SK-N-DZ (cell line): ENCODE results near the gene SOX5.
A peak's percentile ranks its signal among the peaks of the same experiment; 100 is the strongest.
"Not testable (repeated sequence)": the region's sequence is repeated elsewhere in the genome, so short reads cannot be mapped to it uniquely, and the experiment has no call there.

Experiments
- DNase-seq: peaks from one replicate; pipeline ENCODE4 v3.0.0-alpha.2; 2015; ENCODE audit warnings: low spot score

The SOX5 gene

DNA sequence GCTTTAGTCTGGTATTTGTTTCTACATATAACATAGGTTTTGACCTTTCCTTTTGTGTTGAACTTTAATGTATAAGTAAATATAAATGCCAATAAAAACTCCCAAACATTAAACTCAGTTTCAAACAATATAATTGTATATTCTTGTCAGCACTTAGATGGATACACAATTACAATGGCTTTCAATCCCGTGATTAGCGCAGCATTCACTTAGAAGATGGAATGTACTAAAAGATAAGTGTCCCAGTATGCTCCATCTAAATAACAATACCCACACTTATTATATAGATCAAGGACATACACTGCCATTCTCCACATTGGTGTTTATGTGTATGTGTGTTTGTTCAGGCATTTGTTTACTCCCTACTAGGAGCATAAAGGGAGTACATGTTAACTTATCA is 193.1 kb downstream of the SOX5 start:
- DNase-seq = no peak

DNA sequence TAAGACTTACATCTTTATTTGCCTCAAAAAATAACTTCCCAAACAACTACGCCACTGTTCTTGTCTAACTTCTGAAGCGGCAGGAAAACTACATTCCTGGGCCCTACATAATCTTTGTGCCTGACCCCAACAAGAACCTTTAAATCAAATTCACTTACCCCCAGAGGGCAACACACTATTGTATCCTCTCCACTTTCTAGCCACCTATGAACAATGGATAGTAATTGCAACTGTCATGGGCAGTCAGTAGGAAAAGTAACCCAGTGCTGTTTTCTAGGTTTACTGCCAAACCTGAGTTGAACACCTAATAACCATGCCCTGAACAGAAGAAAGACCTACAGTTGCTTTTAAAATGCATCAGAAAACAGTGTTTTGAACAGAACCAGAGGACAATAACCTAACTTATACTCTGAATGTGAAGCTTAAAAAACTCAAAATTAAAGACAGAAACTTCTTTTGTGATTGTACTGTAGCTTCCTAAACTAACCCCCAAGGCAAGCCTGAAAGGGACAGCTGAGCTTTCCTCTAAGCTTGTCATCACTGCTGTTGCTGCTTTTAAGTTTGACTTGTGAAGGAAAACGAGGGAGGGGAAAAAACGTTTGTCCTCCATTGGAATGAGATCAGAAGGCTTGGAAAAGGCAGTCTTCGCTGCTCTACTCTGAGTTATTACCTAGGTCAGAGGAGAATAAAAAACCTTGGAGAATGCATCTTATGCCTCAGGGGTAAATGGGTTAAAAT is 195.7 kb downstream of the SOX5 start:
- no peak for DNase-seq

DNA sequence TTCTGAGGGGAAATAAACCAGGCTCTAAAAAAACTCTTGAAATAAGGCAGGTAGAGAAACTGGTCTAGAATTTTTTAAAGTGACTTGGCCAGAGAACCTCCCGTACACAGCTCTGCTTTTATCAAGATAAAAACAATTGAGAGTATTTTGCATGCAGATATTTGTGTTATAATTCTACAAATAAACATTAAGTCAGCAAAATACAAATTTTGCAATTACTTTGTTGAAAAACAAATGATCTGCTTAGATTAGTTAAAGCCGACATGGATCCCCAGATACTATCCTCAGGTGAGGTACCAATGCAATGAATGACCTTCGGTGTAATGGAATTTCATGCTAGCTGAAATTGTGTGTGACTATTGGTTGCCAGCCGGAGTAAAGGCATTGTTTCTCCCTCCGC is 197.2 kb downstream of the SOX5 start:
- DNase-seq = no peak

DNA sequence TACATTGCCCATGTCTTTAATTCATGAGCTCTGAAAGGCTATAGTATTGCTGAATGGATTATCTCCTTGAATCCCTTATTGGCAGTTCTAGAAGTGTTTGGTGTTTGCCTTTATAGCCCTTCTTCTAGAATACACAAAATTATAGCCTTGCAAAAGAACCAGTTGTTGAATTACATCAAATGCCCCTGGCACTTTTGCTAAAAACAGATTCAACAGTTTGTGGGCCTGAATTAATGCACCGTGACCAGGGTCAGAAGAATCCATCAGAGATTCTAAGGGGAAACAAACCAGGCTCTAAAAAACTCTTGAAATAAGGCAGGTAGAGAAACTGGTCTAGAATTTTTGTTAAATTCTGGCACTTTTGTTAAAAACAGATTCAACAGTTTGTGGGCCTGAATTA is 197.8 kb downstream of the SOX5 start:
- DNase-seq = no peak

DNA sequence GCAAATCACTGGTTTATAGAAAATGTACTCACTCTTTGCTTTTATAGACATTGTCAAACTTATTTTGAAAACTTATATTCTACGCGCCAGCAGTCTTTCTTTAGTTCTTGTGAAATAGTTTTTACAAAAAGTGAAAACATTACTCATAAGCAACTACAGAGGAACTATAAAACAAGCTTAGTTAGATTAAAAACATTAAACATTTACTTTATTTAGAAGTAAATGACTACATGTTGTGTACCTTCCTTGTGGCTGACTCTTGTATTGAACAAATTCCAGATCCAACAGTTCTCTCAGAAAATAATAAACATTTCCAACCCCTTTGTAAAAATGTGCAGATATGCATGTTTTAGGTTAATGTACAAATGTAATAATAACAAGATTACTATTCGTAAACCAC is 198.5 kb downstream of the SOX5 start:
- no peak for DNase-seq

DNA sequence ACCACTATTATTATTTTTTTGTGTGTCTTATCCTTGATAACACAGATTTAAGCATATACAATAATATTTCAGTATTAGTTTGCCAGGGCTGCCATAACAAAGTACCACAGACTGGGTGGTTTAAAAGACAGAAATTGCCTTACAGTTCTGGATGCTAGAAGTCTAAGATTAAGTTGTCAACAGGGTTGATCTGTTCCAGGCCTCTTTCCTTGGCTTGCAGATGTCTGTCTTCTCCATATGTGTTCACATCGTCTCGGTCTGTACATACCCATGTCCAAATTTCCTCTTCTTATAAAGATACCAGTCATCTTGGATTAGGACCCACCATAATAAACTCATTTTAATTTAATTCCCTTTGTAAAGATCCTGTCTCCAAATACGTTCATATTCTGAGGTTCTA is 204.8 kb downstream of the SOX5 start:
- DNase-seq = peak; percentile 38

DNA sequence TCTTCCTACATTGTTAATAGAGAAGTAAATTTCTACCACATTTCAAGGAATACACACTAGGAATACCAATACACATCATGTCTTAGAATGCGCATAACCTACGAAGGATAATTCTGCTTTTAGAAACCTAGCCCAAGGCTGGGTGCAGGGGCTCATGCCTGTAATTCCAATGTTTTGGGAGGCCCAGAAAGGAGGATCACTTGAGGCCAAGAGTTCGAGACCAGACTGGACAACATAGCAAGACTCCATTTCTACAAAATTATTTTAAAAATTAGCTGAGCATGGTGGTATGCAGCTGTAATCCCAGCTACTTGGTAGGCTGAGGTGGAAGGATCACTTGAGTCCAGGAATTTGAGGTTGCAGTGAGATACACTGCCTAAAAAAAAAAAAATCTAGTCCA is 206.9 kb downstream of the SOX5 start:
- no peak for DNase-seq

DNA sequence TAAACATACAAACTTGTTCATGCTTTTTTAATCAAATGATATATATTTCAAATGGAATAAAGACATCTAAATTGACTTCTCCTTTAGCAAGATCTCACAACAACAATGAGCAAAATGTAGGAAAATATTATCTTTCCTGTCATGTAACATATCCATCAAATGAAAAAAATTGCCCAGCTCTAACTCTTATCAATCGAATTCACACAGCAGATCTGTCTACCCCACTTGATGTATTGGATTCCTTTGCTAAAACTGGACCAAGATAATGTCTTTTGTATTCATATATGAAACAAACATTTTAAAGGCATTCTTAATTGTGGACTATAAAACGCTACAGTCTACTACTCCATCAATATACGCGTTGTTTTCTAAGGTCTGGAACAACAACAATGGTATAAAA is 218.0 kb downstream of the SOX5 start:
- DNase-seq = no peak

DNA sequence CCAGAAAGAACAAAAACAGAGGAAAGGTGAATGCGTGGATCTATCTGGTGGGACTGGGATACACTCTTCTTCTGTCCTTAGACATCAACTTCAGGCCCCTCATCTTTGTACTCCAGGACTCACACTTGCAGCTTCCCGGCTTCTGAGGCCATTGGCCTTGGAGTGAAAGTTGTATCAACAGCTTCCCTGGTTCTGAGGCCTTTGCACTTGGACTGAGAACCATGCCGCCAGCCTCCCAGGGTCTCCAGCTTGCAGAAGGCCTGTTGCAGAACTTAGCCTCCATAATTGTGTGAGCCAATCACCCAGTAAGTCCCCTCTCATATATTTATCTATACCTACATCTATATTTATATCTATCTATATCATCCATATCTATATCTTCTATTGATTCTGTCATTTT is 218.4 kb downstream of the SOX5 start:
- DNase-seq = no peak

DNA sequence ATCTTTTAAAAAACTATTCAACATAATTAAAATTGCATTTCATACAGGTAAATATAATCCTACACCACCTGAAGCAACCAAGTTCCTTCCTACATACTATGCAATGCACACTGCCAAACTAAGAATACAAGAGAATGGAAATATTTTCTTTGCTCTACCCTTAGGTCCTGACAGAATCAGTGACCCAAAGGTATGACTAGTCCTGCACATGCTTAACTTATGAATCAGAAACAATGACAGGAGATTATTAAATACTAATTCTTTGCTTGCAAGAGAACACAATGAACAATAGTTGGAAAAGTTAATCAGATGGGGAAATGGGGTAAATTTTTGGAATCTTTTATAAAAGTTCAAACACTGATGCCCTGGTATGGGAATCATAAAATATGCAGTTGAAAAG is 220.1 kb downstream of the SOX5 start:
- no peak for DNase-seq

DNA sequence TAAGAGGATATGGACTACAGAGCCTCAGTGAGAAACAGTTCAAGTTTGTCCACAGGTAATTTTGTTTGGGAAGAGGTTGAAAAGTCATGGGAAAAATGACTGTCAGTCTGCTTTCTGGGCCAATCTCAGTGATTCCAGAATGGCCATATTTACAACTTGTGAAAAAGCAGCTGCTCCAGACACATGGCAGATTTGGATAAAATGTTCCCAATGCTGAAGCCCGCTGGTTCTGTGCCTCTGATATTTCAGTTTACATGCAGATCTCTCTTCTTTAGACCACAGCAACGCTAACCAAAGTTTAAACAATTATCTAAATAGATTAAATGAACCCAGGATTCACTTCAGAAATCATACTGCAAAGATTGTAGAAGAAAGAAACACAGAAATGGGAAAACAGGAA is 222.8 kb downstream of the SOX5 start:
- DNase-seq = no peak

DNA sequence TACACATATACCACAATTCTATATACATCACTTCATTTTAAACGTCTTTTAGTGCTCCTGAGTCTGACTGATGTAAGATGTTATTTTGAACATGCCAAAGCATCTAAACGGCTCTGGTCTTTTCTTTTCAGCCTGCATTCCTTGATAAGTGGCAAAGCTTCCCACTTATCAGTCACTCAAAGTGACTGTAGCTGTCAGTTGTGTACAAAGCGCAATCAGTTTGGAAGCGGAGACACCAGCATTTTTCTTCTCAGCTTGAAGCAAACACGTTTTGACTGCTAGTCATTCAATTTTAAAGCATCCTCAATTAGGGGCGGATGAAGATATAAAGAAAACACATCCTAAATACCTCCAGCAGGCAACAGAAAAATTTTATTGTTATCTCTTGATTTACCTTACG is 226.8 kb downstream of the SOX5 start:
- DNase-seq = no peak

DNA sequence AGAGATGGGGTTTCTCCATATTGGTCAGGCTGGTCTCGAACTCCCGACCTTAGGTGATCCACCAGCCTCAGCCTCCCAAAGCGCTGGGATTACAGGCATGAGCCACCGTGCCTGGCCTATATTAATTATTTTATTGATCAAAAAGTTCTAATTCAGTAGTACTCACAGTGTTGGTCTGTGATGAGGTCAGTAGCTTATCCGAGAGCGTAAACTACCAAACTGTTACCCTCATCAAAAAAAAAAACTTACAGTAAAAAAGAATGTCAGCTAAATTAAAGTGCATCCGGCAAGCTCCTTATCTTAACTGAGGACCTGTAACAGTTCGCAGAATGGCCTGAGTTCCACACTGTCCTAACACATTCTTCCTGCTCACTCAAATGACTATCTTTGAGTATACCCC is 228.2 kb downstream of the SOX5 start:
- no peak for DNase-seq

DNA sequence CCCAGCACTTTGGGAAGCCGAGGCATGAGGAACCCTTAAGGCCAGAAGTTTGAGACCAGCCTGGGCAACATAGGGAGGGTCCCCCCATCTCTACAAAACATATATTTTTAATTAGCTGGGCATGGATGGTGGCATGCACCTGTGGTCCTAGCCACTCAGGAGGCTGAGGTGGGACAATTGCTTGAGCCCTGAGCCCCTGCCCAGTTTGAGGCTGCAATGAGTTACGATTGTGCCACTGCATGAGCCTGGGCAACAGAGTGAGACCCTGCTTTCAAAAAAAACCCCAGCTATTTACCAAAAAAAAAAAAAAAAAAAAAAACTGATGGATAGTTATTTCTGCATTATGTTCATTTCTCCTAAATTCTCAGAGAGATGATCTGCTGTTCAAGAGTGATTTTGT is 230.0 kb downstream of the SOX5 start:
- DNase-seq = no peak

DNA sequence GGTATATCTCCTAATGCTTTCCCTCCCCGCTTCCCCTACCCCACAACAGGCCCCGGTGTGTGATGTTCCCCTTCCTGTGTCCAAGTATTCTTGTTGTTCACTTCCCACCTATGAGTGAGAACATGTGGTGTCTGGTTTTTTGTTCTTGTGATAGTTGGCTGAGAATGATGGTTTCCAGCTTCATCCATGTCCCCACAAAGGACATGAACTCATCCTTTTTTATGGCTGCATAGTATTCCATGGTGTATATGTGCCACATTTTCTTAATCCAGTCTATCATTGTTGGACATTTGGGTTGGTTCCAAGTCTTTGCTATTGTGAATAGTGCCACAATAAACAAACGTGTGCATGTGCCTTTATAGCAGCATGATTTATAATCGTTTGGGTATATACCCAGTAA is 239.1 kb downstream of the SOX5 start:
- not testable (repeated sequence) for DNase-seq

DNA sequence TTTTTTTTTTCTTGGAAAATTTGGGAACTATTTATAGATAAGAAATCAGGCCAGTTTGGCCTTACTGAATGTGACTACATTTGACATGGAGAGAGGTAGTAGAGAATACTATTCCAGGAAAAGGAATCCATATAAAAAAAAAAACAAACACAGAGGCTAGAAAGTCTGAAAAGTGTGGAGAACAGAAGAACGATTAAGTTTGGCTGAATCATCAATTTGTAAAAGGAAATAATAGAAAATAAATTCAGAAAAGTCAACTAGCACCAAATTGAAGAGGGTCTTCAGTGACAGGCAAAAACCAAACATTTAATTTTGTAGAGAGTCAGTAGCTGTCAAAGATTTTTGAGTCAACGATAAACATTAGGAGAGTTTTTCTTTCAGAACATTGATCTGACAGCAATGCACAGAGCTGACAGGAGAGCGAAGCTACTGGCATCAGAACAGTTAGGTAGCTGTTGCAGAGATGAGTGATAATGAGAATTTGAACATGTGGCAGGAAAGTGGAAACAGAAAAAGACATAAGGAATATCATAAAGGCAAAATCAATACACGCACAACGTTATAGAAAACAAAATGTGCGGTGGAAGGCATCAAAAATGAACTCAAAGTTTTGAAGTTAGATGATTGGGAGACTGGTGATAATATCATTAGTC is 241.2 kb downstream of the SOX5 start:
- no peak for DNase-seq

DNA sequence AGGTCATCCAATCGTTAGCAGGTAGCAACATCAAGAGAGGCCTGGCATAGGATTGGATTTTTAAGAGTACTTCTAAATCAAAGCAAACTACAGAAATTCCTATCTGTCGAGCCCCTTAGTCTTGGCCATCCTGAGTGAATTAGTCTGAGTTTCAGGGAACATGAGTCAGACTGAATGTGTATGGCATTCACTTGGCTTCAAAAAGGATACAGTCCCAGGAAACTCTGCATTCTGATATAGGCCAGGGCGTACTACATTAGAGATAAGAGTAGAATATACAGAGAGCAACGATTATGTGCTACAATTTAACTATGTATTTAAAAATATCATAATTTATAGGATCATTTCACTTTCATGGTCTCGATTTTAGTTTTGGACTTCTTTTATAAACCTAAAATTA is 242.2 kb downstream of the SOX5 start:
- no peak for DNase-seq

DNA sequence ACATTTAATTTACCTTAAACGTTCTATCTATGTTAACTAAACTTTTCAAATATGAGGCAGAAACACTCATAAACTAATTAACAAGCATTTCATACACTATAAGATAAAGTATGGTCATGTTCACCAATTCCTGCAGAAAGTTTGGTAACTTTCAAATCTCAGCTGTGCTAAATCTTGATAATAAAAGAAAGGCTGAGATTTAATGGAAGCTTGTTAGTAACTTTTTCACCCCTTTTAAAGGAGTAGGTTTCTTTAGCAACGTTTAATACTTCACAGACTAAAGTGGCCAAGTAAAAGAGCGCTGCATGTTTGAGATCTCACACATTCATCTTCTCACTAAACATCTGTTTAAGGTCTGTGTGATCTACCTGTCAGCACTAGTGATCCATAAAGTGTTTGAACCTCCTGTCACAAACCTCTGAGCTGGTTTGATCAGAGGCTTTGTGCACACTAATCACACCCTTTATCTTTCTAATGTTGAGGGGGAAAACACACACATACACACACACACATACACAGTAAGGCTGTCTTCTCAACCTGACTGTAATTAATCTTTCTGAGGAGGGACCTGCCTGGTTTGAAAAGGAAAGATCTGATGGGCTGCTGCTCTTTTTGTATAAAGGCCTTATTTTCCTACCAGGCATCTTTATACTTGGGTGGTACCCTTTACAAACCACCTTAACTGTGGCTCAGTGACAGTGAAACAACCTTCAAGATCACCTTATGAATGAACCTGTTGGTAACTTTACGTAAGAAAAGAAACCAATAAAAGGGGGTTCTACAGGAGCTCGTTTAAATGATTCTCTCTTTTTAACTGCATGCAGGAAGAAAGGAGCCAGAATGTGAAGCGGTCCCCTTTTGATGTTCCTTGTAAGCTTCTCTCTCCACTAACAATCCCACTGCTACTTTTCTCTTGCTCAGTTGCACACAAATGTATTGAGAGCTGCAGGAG is 244.2 kb downstream of the SOX5 start:
- DNase-seq = peak; percentile 5

DNA sequence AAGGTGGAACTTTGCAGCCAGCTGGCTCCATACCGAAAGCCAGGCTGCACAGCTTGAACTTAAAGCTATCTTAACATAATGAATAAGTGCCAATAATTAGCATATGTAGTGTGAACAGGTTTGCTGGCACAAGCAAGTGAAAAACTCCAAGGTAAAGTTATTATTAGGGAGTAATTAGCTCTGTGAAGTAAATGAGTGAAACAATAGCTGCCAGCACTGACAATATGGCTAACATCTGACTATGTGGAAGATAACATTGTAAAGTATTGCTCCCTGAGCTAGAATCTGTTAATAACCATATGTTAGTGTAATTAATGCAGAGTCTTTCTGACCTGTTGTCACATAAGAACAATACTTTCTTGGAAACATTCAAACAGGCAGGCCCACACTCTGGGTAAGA is 246.4 kb downstream of the SOX5 start:
- DNase-seq = no peak

DNA sequence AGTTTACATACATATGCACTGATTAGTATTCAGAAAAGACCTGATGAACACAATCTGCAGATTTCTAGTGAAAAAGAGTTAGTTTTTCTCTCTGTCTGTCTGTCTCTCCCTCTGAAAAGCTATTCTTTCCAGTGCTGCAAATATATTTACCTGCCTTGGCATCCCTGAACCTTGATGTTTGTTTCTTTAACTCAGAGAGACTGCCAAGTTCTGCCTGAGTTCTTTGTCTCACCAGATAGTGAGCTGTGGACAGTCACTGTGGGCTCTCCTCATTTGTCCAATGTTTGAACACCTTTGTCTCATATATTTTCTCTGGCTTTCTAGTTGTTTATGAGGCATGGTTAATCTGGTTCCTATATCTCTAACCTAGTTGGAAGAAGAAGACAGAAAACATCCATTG is 250.4 kb downstream of the SOX5 start:
- no peak for DNase-seq

DNA sequence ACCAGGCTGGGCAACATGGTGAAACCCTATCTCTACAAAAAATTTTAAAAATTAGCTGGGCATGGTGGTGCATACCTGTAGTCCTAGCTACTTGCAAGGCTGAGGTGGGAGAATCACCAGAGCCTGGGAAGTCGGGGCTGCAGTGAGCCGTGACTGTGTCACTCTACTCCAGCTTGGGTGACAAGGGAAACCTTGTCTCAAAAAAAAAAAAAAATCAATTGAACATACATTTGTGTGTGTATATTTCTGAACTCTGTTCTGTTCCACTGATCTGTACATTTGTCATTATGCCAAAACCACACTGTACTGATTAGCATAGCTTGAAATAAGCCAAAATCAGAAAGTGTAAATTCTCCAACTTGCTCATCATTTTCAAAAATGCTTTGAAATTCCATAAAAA is 254.6 kb downstream of the SOX5 start:
- DNase-seq = no peak

DNA sequence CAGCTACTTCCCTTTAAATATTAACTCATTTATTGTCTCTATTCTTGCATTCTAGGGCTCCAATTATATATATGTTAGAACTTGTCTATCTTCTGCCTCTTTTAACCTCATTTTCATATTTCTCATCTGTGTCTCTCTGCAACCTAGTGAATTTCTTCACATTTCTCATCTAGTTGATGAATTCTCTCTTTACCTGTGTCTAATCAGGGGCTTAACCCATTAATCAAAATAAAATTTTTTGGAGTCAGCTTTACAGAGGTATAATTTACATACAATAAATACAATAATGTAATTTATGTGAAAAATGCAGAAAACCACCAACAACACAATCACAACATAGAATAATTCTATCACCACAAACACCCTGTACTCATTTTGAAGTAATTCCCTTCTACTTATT is 255.2 kb downstream of the SOX5 start:
- DNase-seq = no peak

DNA sequence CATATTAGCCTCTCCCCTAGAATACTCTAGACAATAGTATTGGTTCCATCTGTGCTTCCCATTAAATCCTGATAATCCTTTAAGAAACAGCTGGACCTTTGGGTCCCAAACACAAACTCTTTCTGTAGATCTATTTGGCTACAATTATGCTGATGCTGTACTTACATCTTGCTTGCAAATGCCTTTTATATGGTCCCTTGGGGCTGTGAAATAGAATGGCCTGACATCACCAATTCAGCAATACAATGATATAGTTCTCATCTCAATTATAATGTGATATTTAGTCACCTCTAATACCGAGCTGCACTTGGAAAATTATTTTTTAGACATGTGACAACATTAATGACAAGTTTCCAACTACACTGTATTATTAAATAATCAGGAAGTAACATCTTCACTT is 261.5 kb downstream of the SOX5 start:
- no peak for DNase-seq
